Measurements from ENCODE around the gene METAP2. TPM values are rescaled to one million over a fixed set of nuclear protein-coding genes. Genes with fewer than 3 reads are reported as not detected.

Gene METAP2
- total RNA-seq (2021; fragmentation: NEBNext Ultra II Directional; extraction: Animal tissue kit (Norgen Biotek cat#: 25700)), result 114 and 121 TPM in 2 replicates
- 18.8 and 41.3 TPM in 2 replicates for polyA plus RNA-seq (2011; rRNA removed)
- 81.8 TPM for polyA plus RNA-seq (2011; cell fraction: cytosol; rRNA removed)
- 12.5 TPM for polyA plus RNA-seq (2011; cell fraction: nucleus; rRNA removed)
- 108 to 204 TPM (median 130 TPM) in 4 replicates for polyA plus RNA-seq (2012, experiment 1 of 2)
- 11.9 TPM for polyA plus RNA-seq (2012, experiment 2 of 2)
- polyA plus RNA-seq (2013, experiment 1 of 2), result 109 TPM
- polyA plus RNA-seq (2013, experiment 2 of 2), result 102 TPM
- 29.8 and 49.3 TPM in 2 replicates for polyA minus RNA-seq (2011; rRNA and poly(A)+ RNA removed)
- polyA minus RNA-seq (2011; cell fraction: cytosol; rRNA and poly(A)+ RNA removed), result 34.5 TPM
- 49.4 TPM for polyA minus RNA-seq (2011; cell fraction: nucleus; rRNA and poly(A)+ RNA removed)
- long read RNA-seq, experiment 1, transcript METAP2-202 (11 exons, 3,601 nt), result major isoform, 21 of 196 reads
- long read RNA-seq, experiment 1, transcript METAP2-210 (11 exons, 1,874 nt), result minor isoform, 6 of 196 reads
- long read RNA-seq, experiment 1, partial matches to known transcripts, result 152 of 196 reads
- long read RNA-seq, experiment 1, other reads (novel, unspliced or antisense), result 17 of 196 reads
- long read RNA-seq, experiment 2, transcript METAP2-210 (11 exons, 1,874 nt), result minor isoform, 71 of 329 reads
- long read RNA-seq, experiment 2, transcript METAP2-202 (11 exons, 3,601 nt), result major isoform, 190 of 329 reads
- long read RNA-seq, experiment 2, partial matches to known transcripts, result 58 of 329 reads
- long read RNA-seq, experiment 2, other reads (novel, unspliced or antisense), result 9 of 329 reads

- Histone ChIP-seq H3K36me3 (ENCODE audit: control insufficient read depth in 2 of 4, insufficient read depth in 4 of 4, low read length in 3 of 4) (peaks cover 9 to 29% (median 14%) of the 10 kb centered on the region in 4 experiments; a peak in 6 of 8 replicates), H3K18ac (ENCODE audit: extremely low read depth, low read length) (peak within 1 kb of the TSS; percentile 91), H2BK5ac (ENCODE audit: low read depth, low read length) (peak within 1 kb of the TSS; percentile 75), H2AFZ (ENCODE audit: low read length) (peak within 1 kb of the TSS; percentile 98), H3K23ac (ENCODE audit: insufficient read length) (peak within 1 kb of the TSS; percentile 92), H4K91ac (replicated peaks; ENCODE audit: insufficient read length, low read length) (peak within 1 kb of the TSS; percentile 90), H3K23me2 (ENCODE audit: low read depth, low read length) (peaks cover 8% of the 10 kb centered on the region), H3K14ac (ENCODE audit: insufficient read length) (peak within 1 kb of the TSS; percentile 87), H3K27ac (ENCODE audit: low read depth, low read length) (peak within 1 kb of the TSS; percentile 67), H4K5ac (ENCODE audit: insufficient read length, low read depth, low read length) (peak within 1 kb of the TSS; percentile 60), H3K27me3 (replicated peaks in 1 of 4; ENCODE audit: control insufficient read depth in 3 of 4, extremely low read depth in 1 of 4, insufficient read depth in 3 of 4, low read length in 3 of 4) (no peaks in the 10 kb centered on the region), H3K9ac (replicated peaks in 1 of 4; ENCODE audit: extremely low read depth in 1 of 4, low read depth in 3 of 4, low read length in 3 of 4) (peak within 1 kb of the TSS; percentile 83 to 98 (median 92)), H3K4me1 (replicated peaks in 1 of 4; ENCODE audit: control insufficient read depth in 3 of 4, insufficient read depth in 4 of 4, low read length in 3 of 4) (no peaks in the 10 kb centered on the region), H2BK20ac (ENCODE audit: low read length) (no peak within 1 kb of the TSS), H3K9me3 (ENCODE audit: insufficient read depth in 2 of 2, low read depth in 1 of 2, low read length in 1 of 2) (no peaks in the 10 kb centered on the region), H4K20me1 (replicated peaks in 1 of 2; ENCODE audit: control insufficient read depth in 1 of 2, insufficient read depth in 2 of 2, low read length in 2 of 2) (peaks cover 0 to under 1% of the 10 kb centered on the region in 2 experiments), H4K8ac (ENCODE audit: extremely low read depth, insufficient read depth, low read length) (peak within 1 kb of the TSS; percentile 92), H2BK120ac (replicated peaks; ENCODE audit: low read depth, low read length) (peak within 1 kb of the TSS; percentile 3), H2BK15ac (ENCODE audit: low read length) (no peak within 1 kb of the TSS), H3K79me1 (ENCODE audit: low read depth, low read length) (peaks cover 5% of the 10 kb centered on the region; the same call in 1 of the 2 replicates), H3K79me2 (ENCODE audit: control insufficient read depth in 1 of 2, insufficient read depth in 2 of 2, low read length in 2 of 2) (peaks cover 18 to 50% of the 10 kb centered on the region in 2 experiments), H3K56ac (replicated peaks; ENCODE audit: insufficient read length, low read depth, low read length) (peak within 1 kb of the TSS; percentile 74), H2AK5ac (ENCODE audit: low read depth, low read length) (peak within 1 kb of the TSS; percentile 77), H2BK12ac (ENCODE audit: low read depth, low read length) (no peak within 1 kb of the TSS; the same call in none of the 2 replicates), H3K4me2 (ENCODE audit: insufficient read depth in 1 of 2, low read depth in 2 of 2, low read length in 2 of 2) (peak within 1 kb of the TSS; percentile 86 to 99), H3K4me3 (ENCODE audit: extremely low read depth in 1 of 4, insufficient read depth in 2 of 4, low read depth in 3 of 4, low read length in 4 of 4) (peak within 1 kb of the TSS; percentile 90 to 98 (median 98)), H3K4ac (replicated peaks; ENCODE audit: insufficient read length, low read depth, low read length) (peak within 1 kb of the TSS; percentile 40)
- WGBS, 2 experiments (ENCODE audit: extremely low coverage in 1 of 2, insufficient coverage in 1 of 2, insufficient read length in 1 of 2, insufficient replicate concordance in 2 of 2, low coverage in 1 of 2, low lambda C conversion rate in 2 of 2, missing lambda C conversion rate in 1 of 2), result 2% methylated on average over 43 of the region's 49 CpGs; no CpG with 5 or more reads in 1 of the 2 experiments
- FAIRE-seq (no peak), DNase-seq (ENCODE audit: low read depth in 1 of 2, low spot score in 2 of 2) (peak; percentile 87 to 93)
- POLR2A ChIA-PET (ENCODE audit: partially characterized antibody), result interaction anchor here (0.6 to 2.5 kb wide), 27 partner anchors 9 to 471 kb away, joined by 3 to 9 read pairs (median 5); partner anchors contain the start of genes NDUFA12, NR2C1 and USP44
- CTCF ChIA-PET (ENCODE audit: partially characterized antibody), result interaction anchor here (0.7 to 1.4 kb wide), 4 partner anchors 18 to 401 kb away, joined by 3 to 4 read pairs (median 4); partner anchors contain the start of gene NR2C1
- 0 out of 4 replicates have a peak, but pooled peaks of 1 of the 2 experiments have one; percentile 26 for TF ChIP-seq SIN3A (conservative IDR thresholded peaks at IDR 0.05 in 1 of 2, IDR thresholded peaks at IDR 0.05 in 1 of 2; ENCODE audit: low read depth in 1 of 2, low read length in 2 of 2)
- TF ChIP-seq TAF7 (optimal IDR thresholded peaks at IDR 0.05; ENCODE audit: borderline replicate concordance, low read depth, low read length), result peak; percentile 99
- TF ChIP-seq RXRA (IDR thresholded peaks at IDR 0.05; ENCODE audit: insufficient read depth, low read depth, low read length), result no peak
- no peak for TF ChIP-seq CBX8 (IDR thresholded peaks at IDR 0.05; ENCODE audit: borderline replicate concordance, low read depth, low read length)
- TF ChIP-seq EZH2 (IDR thresholded peaks at IDR 0.05; ENCODE audit: low read depth, low read length, severe bottlenecking), result no peak
- peak; percentile 99 for TF ChIP-seq TAF1 (IDR thresholded peaks at IDR 0.05; ENCODE audit: low read depth, low read length)
- no peak for TF ChIP-seq SRF (IDR thresholded peaks at IDR 0.05; ENCODE audit: low read depth, low read length)
These were observed at the start of gene METAP2 for GRCh38 chr12:95473884-95474659. METAP2 (plus strand) TSS chr12:95474152; CDS start chr12:95474180, 28 bp downstream.

All from H1 (cell line).